Measurements from ENCODE around the gene PDE4C. TPM values are rescaled to one million over a fixed set of nuclear protein-coding genes. Genes with fewer than 3 reads are reported as not detected.

PDE4C gene
- total RNA-seq, 1 experiment from 2014 or later: 1.8 TPM

DNA sequence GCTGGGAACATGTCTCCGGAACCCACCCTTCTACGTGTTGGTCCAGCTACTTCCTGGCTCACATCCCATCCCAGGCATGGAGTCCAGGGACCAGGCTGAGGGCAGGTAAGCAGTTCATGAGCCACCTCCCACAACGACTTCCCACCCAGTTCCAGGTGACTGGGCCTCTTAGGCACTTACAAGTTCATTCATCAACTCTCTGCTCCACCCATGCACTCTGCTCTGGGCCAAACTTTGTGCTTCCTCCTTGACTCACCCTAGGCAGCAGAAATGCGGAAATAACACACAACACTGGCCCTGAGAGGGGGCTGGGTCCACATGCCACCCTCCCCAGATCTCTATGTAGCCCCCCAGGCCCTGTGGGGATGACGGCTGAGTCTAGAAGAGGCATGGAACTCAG, 27.5 kb upstream of the PDE4C start:
- POLR2A ChIA-PET (ENCODE audit: unreplicated experiment): no interaction called here
- H2AFZ ChIP-seq (ENCODE audit: low read length): 0 out of 2 replicates have a peak overlapping the region, but pooled peaks have one; percentile 26
- peak; percentile 43 for ATAC-seq

DNA sequence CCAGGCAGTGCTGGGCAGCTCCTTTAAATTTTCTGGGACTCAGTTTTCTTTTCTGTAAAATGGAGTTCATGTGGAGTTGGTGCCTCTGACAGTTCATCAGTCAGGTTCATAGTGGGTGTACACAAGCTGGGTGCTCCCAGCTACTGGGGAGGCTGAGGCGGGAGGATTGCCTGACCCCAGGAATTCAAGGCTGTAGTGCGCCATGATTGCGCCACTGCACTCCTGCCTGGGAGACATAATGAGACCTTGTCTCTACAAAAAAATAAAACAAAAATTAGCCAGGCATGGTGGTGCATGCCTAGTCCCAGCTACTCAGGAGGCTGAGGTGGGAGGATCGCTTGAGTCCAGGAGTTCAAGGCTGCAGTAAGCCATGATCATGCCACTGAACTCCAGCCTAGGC, 26.9 kb upstream of the PDE4C start:
- TF ChIP-seq, protein P1, sequence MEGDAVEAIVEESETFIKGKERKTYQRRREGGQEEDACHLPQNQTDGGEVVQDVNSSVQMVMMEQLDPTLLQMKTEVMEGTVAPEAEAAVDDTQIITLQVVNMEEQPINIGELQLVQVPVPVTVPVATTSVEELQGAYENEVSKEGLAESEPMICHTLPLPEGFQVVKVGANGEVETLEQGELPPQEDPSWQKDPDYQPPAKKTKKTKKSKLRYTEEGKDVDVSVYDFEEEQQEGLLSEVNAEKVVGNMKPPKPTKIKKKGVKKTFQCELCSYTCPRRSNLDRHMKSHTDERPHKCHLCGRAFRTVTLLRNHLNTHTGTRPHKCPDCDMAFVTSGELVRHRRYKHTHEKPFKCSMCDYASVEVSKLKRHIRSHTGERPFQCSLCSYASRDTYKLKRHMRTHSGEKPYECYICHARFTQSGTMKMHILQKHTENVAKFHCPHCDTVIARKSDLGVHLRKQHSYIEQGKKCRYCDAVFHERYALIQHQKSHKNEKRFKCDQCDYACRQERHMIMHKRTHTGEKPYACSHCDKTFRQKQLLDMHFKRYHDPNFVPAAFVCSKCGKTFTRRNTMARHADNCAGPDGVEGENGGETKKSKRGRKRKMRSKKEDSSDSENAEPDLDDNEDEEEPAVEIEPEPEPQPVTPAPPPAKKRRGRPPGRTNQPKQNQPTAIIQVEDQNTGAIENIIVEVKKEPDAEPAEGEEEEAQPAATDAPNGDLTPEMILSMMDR (conservative IDR thresholded peaks at IDR 0.05; ENCODE audit: low read depth, low read length): no peak
- TF ChIP-seq EZH2 (IDR thresholded peaks at IDR 0.05; ENCODE audit: low read length, unreplicated experiment): no peak
- no peak for TF ChIP-seq EZH2phosphoT487 (IDR thresholded peaks at IDR 0.05; ENCODE audit: borderline replicate concordance, low read length)
- no peaks in the 10 kb centered on the region for H3K27me3 ChIP-seq (ENCODE audit: low read length)
- H2AFZ ChIP-seq (ENCODE audit: low read length): no peak overlapping the region
- ChIA-PET CTCF (interaction anchor here (0.7 to 2.4 kb wide), 2 partner anchors 24 to 45 kb away, joined by 6 to 27 read pairs; no protein-coding TSS in a partner anchor), POLR2A (ENCODE audit: unreplicated experiment) (interaction anchor here (0.6 kb wide), 1 partner anchor 118 kb away, joined by 5 read pairs; no protein-coding TSS in a partner anchor)
- H3K4me3 ChIP-seq (ENCODE audit: low read length): no peak overlapping the region
- intact Hi-C loops (cut with micrococcal nuclease): loop anchor here (2.0 kb wide), 1 partner anchor 48 kb away; the partner anchor contains the start of gene RAB3A
- H3K9me3 ChIP-seq (ENCODE audit: low read length): no peaks in the 10 kb centered on the region
- BruUV-seq (replicated peaks): no TSS peak
- no peaks in the 10 kb centered on the region for H3K79me2 ChIP-seq (ENCODE audit: low read length)
- no peaks in the 10 kb centered on the region for H3K9me2 ChIP-seq (replicated peaks; ENCODE audit: low read length)
- no peak overlapping the region for H3K9ac ChIP-seq (ENCODE audit: low read length)
- H3K36me3 ChIP-seq (ENCODE audit: low read depth, low read length): no peaks in the 10 kb centered on the region
- H4K20me1 ChIP-seq (ENCODE audit: low read length): no peaks in the 10 kb centered on the region
- no peak overlapping the region for H3K27ac ChIP-seq (ENCODE audit: low read length)
- H3F3A ChIP-seq (ENCODE audit: low read length, unreplicated experiment): no peaks in the 10 kb centered on the region
- DNase-seq (no peak), ATAC-seq (no peak)
- peaks cover 12% of the 10 kb centered on the region for H3K4me1 ChIP-seq (ENCODE audit: insufficient read depth, low read length)
- H3K4me2 ChIP-seq (ENCODE audit: low read length): no peak overlapping the region

More for the DNA sequence above, 27.5 kb upstream of the PDE4C start:
- TF ChIP-seq EZH2 (IDR thresholded peaks at IDR 0.05; ENCODE audit: low read length, unreplicated experiment): no peak
- TF ChIP-seq, protein P1 (conservative IDR thresholded peaks at IDR 0.05; ENCODE audit: low read depth, low read length): no peak
- Histone ChIP-seq H3K9me2 (replicated peaks; ENCODE audit: low read length) (no peaks in the 10 kb centered on the region), H3K9me3 (ENCODE audit: low read length) (no peaks in the 10 kb centered on the region), H3K9ac (ENCODE audit: low read length) (0 out of 2 replicates have a peak overlapping the region, but pooled peaks have one; percentile 8), H3K79me2 (ENCODE audit: low read length) (no peaks in the 10 kb centered on the region), H3K4me1 (ENCODE audit: insufficient read depth, low read length) (peaks cover 12% of the 10 kb centered on the region), H3K4me3 (ENCODE audit: low read length) (no peak overlapping the region), H3F3A (ENCODE audit: low read length, unreplicated experiment) (no peaks in the 10 kb centered on the region), H3K36me3 (ENCODE audit: low read depth, low read length) (no peaks in the 10 kb centered on the region), H4K20me1 (ENCODE audit: low read length) (no peaks in the 10 kb centered on the region), H3K27ac (ENCODE audit: low read length) (peak overlapping the region; percentile 28), H3K4me2 (ENCODE audit: low read length) (peak overlapping the region; percentile 14), H3K27me3 (ENCODE audit: low read length) (no peaks in the 10 kb centered on the region)
- BruUV-seq (replicated peaks): no TSS peak
- intact Hi-C loops (cut with micrococcal nuclease): loop anchor here (2.0 kb wide), 1 partner anchor 49 kb away; the partner anchor contains the start of gene RAB3A
- peak; percentile 64 for DNase-seq
- CTCF ChIA-PET: interaction anchor here (2.4 kb wide), 1 partner anchor 45 kb away, joined by 27 read pairs; no protein-coding TSS in a partner anchor

DNA sequence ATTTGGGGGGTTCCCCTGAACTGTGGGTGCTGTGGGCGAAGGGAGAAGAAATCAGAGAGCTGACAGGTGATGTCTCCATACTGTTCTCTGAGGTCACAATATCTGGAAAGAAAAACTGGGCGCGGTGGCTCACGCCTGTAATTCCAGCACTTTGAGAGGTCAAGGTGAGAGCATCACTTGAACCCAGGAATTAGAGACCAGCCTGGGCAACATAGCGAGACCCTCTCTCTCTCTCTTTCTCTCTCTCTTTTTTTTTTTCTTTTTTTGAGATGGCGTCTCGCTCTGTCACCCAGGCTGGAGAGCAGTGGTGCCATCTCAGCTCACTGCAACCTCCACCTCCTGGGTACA, 26.1 kb upstream of the PDE4C start:
- Histone ChIP-seq H3K4me3 (ENCODE audit: low read length) (no peak overlapping the region), H3K4me1 (ENCODE audit: insufficient read depth, low read length) (peaks cover 12% of the 10 kb centered on the region), H3K27ac (ENCODE audit: low read length) (no peak overlapping the region), H3K36me3 (ENCODE audit: low read depth, low read length) (no peaks in the 10 kb centered on the region), H3K9me2 (replicated peaks; ENCODE audit: low read length) (no peaks in the 10 kb centered on the region), H3K79me2 (ENCODE audit: low read length) (no peaks in the 10 kb centered on the region), H2AFZ (ENCODE audit: low read length) (no peak overlapping the region), H3K9ac (ENCODE audit: low read length) (no peak overlapping the region), H3K27me3 (ENCODE audit: low read length) (no peaks in the 10 kb centered on the region), H3K9me3 (ENCODE audit: low read length) (no peaks in the 10 kb centered on the region), H3K4me2 (ENCODE audit: low read length) (no peak overlapping the region), H3F3A (ENCODE audit: low read length, unreplicated experiment) (no peaks in the 10 kb centered on the region), H4K20me1 (ENCODE audit: low read length) (no peaks in the 10 kb centered on the region)
- no TSS peak for BruUV-seq (replicated peaks)
- TF ChIP-seq EZH2phosphoT487 (IDR thresholded peaks at IDR 0.05; ENCODE audit: borderline replicate concordance, low read length): no peak
- DNase-seq (no peak), ATAC-seq (no peak)
- CTCF ChIA-PET: interaction anchor here (0.7 to 2.4 kb wide), 7 partner anchors 24 to 139 kb away, joined by 6 to 27 read pairs (median 6); partner anchors contain the start of genes MPV17L2 and RAB3A
- intact Hi-C loops (cut with micrococcal nuclease): loop anchor here (1.0 to 2.0 kb wide), 2 partner anchors 48 to 139 kb away; partner anchors contain the start of gene RAB3A
- POLR2A ChIA-PET (ENCODE audit: unreplicated experiment): interaction anchor here (0.5 to 0.6 kb wide), 2 partner anchors 62 to 119 kb away, joined by 5 to 8 read pairs; no protein-coding TSS in a partner anchor

All from PC-3 (cell line).